Measurements from ENCODE around the gene UBXN4. TPM values are rescaled to one million over a fixed set of nuclear protein-coding genes. Genes with fewer than 3 reads are reported as not detected.

The UBXN4 gene
- total and polyA plus RNA-seq, 2 donors (not counting 3 experiments of a cell fraction or from before 2014, with no cell fraction given) = 40.8 to 108 TPM

DNA sequence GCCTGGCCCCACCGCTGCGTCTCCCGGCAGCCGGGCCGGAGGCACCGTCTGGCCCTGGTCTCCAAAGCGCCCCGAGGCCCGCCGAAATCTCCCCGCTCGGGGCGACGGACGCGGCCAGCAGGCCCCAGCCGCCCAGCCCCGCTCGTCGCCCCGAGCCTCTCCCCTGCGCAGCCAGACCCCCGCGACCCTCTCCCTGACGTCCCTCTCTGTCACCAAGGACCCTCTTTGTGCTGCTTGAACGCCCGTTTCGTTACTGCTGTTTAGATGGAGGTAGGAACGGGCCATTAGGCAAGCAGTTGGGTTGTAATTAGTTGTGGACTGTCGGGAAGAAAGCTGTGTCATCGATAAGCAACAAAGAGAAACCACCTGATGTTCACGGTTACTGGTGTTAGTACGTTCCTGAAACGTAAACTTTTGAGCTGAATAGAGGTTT, 686 bp downstream of the UBXN4 start:
- H3K9ac ChIP-seq (replicated peaks; ENCODE audit: extremely low read depth, insufficient read depth, low read length) = peak overlapping the region; percentile 93
- FAIRE-seq = peak; percentile 59
- TF ChIP-seq EZH2 (IDR thresholded peaks at IDR 0.05; ENCODE audit: borderline replicate concordance, low read depth, low read length, severe bottlenecking) = no peak
- TF ChIP-seq POLR2A (IDR thresholded peaks at IDR 0.05; ENCODE audit: low read depth, low read length) = no peak
- no peak for TF ChIP-seq FOS (IDR thresholded peaks at IDR 0.05; ENCODE audit: borderline replicate concordance, insufficient read depth, low read length)
- TF ChIP-seq, protein P1, sequence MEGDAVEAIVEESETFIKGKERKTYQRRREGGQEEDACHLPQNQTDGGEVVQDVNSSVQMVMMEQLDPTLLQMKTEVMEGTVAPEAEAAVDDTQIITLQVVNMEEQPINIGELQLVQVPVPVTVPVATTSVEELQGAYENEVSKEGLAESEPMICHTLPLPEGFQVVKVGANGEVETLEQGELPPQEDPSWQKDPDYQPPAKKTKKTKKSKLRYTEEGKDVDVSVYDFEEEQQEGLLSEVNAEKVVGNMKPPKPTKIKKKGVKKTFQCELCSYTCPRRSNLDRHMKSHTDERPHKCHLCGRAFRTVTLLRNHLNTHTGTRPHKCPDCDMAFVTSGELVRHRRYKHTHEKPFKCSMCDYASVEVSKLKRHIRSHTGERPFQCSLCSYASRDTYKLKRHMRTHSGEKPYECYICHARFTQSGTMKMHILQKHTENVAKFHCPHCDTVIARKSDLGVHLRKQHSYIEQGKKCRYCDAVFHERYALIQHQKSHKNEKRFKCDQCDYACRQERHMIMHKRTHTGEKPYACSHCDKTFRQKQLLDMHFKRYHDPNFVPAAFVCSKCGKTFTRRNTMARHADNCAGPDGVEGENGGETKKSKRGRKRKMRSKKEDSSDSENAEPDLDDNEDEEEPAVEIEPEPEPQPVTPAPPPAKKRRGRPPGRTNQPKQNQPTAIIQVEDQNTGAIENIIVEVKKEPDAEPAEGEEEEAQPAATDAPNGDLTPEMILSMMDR (IDR thresholded peaks at IDR 0.05; ENCODE audit: extremely low read depth in 1 of 2, insufficient read depth in 1 of 2, low read depth in 1 of 2, low read length in 2 of 2) = no peak
- TF ChIP-seq, protein P2, sequence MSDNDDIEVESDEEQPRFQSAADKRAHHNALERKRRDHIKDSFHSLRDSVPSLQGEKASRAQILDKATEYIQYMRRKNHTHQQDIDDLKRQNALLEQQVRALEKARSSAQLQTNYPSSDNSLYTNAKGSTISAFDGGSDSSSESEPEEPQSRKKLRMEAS (IDR thresholded peaks at IDR 0.05; ENCODE audit: insufficient read depth, insufficient read length) = no peak
- no peak for TF ChIP-seq POLR2AphosphoS5 (IDR thresholded peaks at IDR 0.05; ENCODE audit: insufficient read depth, low read depth, low read length)
- no peak for TF ChIP-seq MYC (IDR thresholded peaks at IDR 0.05; ENCODE audit: low read depth, low read length)
- TF ChIP-seq JUN (IDR thresholded peaks at IDR 0.05; ENCODE audit: borderline replicate concordance, insufficient read depth, insufficient read length, low read depth) = no peak
- BruUV-seq (replicated peaks) = no TSS peak
- dilution Hi-C loops (cut with MboI; ENCODE audit: extremely low pct_ligation_motif_present, low sequenced_read_pairs) (no loop called here), intact Hi-C loops (cut with micrococcal nuclease) (loop anchor here (5.0 kb wide), 1 partner anchor 135 kb away; the partner anchor contains the start of gene MCM6)
- H3K4me2 ChIP-seq (ENCODE audit: insufficient read depth, low read length) = peak overlapping the region; percentile 100
- CTCF ChIA-PET = interaction anchor here (1.0 to 1.6 kb wide), 2 partner anchors 55 to 738 kb away, joined by 3 to 11 read pairs; no protein-coding TSS in a partner anchor
- H3K4me1 ChIP-seq (ENCODE audit: control insufficient read depth, extremely low read depth, insufficient read depth, low read length) = peaks cover 29% of the 10 kb centered on the region
- H3K9me1 ChIP-seq (replicated peaks; ENCODE audit: control insufficient read depth, extremely low read depth, insufficient read depth, low read length) = no peaks in the 10 kb centered on the region
- no peaks in the 10 kb centered on the region for H3K36me3 ChIP-seq (ENCODE audit: control insufficient read depth in 2 of 2, extremely low read depth in 1 of 2, insufficient read depth in 2 of 2, low read length in 2 of 2)
- peak overlapping the region; percentile 84 for H3K27ac ChIP-seq (ENCODE audit: insufficient read depth, low read depth, low read length)
- DNase-seq (ENCODE audit: low read depth, low spot score) = peak; percentile 80
- H3K79me2 ChIP-seq (ENCODE audit: control insufficient read depth, insufficient read depth, low read length) = peaks cover 57% of the 10 kb centered on the region
- H2AFZ ChIP-seq (ENCODE audit: low read depth, low read length) = peak overlapping the region; percentile 2
- no peaks in the 10 kb centered on the region for H3K27me3 ChIP-seq (ENCODE audit: control insufficient read depth in 2 of 2, insufficient read depth in 2 of 2, low read length in 2 of 2)
- peaks cover 5% of the 10 kb centered on the region for H4K20me1 ChIP-seq (replicated peaks; ENCODE audit: control insufficient read depth, extremely low read depth, insufficient read depth, low read length)
- no peaks in the 10 kb centered on the region for H3K9me3 ChIP-seq (replicated peaks; ENCODE audit: control insufficient read depth, insufficient read depth, low read length)
- H3K4me3 ChIP-seq (replicated peaks in 1 of 3; ENCODE audit: insufficient read depth in 1 of 3, low read depth in 1 of 3, low read length in 3 of 3) = peak overlapping the region; percentile 91 to 98 (median 97)
- POLR2A ChIA-PET = interaction anchor here (0.7 kb wide), 1 partner anchor 211 kb away, joined by 3 read pairs; the partner anchor contains the start of genes R3HDM1 and ZRANB3

Data from endothelial cell of umbilical vein (primary cell).